Mesenteric fat pad (tissue), 1 donor: ENCODE measurements around the gene CAV1. TPM values are rescaled to one million over a fixed set of nuclear protein-coding genes. Genes with fewer than 3 reads are reported as not detected.
"Not testable (repeated sequence)": the region's sequence is repeated elsewhere in the genome, so short reads cannot be mapped to it uniquely, and the experiment has no call there.

ENCODE experiments used
- DNase-seq: peaks from one replicate; pipeline ENCODE4 v3.0.0-alpha.2; 2020; ENCODE audit warnings: low spot score
- total RNA-seq: library from RNA; stranded (reverse); fragmentation: NEBNext Ultra II Directional; extraction: Animal tissue kit (Norgen Biotek cat#: 25700); gene quantifications from one replicate; pipeline ENCODE4 v1.2.1, GENCODE V29; 2021
- donor health status: DM: yes; HTN: yes; CAD: no.

The CAV1 gene
- total RNA-seq, 1 donor from 2014 or later = 473 TPM

DNA sequence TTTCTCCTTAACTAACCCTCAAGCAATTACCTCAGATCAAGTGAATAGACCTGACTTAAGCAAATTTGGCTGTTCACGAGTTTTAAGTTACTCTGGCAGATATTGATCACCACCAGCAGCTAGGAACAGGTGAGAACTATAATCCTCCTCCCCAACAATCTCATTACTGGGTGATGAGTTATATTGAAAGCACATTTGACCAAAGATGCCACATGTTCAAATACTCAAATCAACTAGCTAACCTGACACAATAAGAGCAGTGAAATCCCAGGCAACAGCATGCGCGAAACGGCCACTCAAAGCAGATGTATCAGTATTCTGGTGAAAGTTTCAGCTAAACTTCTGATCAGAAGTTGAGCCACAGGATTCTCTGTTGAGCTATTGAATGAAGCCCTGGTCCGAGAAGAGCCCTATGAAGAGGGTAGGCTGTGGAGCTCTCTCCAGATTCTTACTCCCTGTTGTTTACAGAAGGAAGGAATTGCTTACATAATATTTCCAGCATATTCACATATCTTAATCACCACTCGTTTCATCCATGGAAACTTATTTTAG, 52.6 kb downstream of the CAV1 start:
- DNase-seq = no peak

- no peak for DNase-seq
Observed at GRCh38 chr7:116578526-116578925, 53.7 kb downstream of the CAV1 start.

- no peak for DNase-seq
Observed at GRCh38 chr7:116579322-116579721, 54.5 kb downstream of the CAV1 start.

DNA sequence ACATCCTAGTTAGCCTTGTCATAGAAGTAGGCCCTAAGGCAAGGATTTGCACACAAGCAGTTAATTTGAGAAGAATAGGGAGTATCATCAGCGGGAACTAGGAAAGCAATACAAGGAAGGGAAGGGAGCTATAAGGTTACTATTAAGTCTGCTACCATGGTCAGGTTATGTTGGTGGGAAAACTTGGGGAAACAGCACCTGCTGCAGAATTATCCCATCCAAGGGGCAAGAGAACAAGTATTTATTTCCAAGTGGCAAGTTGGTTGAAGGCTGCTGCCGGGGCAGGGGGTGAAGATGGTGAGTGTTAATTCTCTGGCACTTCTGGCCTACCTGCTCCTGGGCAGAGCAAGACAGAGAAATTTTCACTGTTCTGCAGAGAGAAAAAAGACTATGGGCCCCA, 55.0 kb downstream of the CAV1 start:
- no peak for DNase-seq

GRCh38 chr7:116582164-116582732, 57.4 kb downstream of the CAV1 start:
- DNase-seq = no peak

- DNase-seq = no peak
Observed at GRCh38 chr7:116582806-116583444, 58.1 kb downstream of the CAV1 start.

GRCh38 chr7:116583653-116584052, 58.8 kb downstream of the CAV1 start:
- no peak for DNase-seq

GRCh38 chr7:116584721-116585120, 59.9 kb downstream of the CAV1 start:
- DNase-seq = no peak

DNA sequence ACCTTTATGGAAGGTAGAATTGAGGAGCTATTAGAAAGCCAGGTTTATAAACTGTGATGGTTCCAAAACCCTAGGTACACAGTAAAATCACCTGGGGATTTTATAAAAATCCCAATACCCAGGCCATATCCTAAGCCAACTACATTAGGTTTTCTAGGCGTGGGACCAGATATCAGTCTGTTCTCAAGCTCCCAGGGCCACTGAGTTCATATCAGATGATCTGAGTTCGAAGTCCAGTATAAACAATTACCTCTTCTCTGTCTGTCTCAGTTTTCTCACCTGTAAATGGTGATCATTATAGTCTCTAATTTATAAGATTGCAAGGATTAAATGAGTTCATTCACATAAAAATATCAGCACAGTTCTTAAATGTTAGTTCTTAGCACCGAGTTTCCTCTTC, 60.6 kb downstream of the CAV1 start:
- DNase-seq = no peak

DNA sequence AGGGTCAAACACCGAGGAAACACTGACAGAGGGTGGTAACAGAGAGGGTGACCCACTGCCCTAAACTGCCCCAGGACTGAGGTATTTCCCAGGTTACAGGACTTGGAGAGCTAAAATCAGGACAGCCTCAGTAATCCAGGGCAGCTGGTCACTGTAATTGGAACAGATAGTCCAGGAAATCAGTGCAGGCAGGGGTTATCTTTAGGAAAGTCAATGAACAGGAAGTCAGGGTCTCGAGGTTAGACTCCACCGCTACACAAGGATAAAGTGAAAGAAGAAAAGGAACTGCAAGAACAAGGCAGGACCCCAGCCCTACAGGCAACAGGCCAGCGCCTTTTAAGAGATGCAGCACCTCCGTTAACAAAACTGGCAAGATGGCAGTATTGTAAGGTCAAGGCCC, 61.1 kb downstream of the CAV1 start:
- no peak for DNase-seq

- DNase-seq = not testable (repeated sequence)
Observed at GRCh38 chr7:116587200-116587599, 62.4 kb downstream of the CAV1 start.

DNA sequence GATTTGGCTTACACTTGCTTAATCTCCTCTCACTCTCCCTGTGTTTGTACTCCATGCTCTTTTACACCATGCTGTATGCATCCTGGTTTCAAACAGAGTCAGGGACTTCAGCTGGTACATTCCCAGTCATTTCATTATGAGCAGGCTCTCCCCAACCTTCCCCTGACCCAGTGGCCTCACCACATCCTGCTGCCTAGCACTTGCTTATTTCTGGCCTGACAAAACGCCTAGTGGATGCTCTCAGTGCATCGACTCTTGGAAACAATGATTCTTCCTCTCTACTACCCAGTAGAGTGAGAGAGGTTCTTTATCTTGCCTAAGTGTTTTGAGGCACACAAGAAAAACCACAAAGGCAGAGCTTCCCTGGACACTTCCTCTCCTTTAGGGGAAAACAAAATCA, 63.4 kb downstream of the CAV1 start:
- no peak for DNase-seq

- no peak for DNase-seq
Observed at GRCh38 chr7:116588641-116589594, 64.1 kb downstream of the CAV1 start.

DNA sequence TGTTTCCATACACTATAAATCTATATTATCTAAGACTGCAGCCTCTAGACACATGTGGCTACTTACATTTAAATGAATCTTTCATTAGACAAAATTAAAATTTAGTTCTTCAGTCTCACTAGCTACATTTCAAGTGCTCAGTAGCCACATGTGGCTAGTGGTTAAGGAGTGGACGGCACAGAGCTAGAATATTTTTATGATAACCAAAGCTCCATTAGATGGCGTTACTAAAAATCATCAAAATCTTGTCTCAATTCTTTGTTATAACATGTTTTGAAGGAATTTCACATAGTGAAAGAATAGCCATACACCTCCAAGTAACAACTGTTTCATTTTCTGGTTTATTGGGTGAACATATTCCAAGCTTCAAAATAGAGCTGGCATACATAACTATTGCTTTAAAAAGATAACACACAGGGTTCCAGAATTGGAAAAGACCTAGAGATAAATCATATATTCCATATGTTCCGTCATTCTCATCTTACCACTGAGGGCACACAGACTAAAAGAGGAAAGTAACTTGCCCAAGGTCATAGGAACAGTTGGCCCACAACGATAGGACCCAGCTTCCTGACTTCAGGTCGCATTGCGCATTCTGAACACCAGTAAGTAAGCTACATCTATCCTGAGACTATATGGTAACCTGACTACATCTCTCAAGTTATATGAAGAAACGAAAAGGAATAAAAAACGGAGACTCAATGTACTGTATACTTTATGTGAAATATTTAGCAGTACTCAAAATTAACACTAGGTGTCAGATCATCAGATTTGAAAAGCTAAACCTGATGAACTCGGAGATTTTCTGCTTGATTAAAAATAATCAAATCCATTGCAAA, 66.6 kb downstream of the CAV1 start:
- no peak for DNase-seq

- DNase-seq = no peak
Observed at GRCh38 chr7:116592041-116592355, 67.2 kb downstream of the CAV1 start.

GRCh38 chr7:116592445-116592844, 67.6 kb downstream of the CAV1 start:
- no peak for DNase-seq

DNA sequence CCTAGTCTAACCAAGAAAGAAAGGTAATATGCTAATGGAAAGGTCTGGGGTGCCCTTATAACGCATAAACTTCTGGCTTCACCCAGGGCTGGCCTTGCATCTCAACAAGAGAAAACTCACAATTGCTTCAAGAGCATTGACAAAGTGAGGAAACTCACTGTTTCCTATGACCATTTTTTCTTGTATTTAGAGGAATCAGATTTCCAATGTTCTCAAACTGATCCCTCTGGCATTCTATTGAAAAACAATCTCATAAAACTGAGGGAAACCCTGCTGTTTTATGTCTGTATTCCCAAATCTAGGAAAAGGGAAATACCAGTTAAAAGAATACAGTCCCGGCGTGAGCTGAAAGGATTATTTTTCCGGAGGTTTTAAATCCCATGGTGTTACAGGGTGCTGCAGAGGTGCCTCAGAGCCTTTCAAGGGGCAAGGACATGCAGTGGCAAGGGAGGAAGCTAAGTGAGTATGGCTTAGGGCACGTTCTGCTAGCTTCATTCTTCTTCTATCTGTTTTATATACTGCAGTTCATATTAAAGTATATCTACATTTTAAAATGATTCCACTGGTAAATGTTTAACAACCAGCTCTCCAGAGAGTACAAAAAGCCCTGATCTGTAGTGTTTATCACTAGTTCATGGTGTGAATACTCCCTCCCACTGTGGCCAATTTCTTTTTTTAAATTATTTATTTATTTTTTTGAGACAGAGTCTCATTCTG, 68.7 kb downstream of the CAV1 start:
- no peak for DNase-seq

- DNase-seq = no peak
Observed at GRCh38 chr7:116595063-116595462, 70.2 kb downstream of the CAV1 start.

GRCh38 chr7:116597384-116597783, 72.5 kb downstream of the CAV1 start:
- DNase-seq = no peak

GRCh38 chr7:116598278-116598677, 73.4 kb downstream of the CAV1 start:
- DNase-seq = no peak

- no peak for DNase-seq
Observed at GRCh38 chr7:116598861-116599260, 74.0 kb downstream of the CAV1 start.
